ENCODE measurements around the gene LTBP2.

DNA sequence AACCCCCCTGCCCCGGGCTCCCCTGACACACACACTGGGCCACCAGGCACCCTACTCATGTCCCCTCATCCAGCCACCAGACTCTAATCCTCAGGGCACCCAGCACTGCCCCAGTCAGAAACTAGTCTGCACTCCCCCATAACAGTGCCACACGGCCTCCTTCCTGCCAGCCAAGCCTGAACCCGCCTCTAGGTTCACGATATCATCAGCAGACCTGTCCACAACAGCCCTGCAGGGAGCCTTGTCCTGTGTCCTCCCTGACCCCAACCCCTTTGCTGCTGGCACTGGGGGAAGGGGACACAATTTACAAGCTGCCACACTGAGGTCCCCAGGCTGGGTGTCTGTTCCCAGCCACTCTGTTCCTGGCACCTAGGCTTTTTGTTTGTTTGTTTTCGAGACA, 33.6 kb downstream of the LTBP2 start:
- TF ChIP-seq EZH2phosphoT487 (IDR thresholded peaks at IDR 0.05; ENCODE audit: borderline replicate concordance, low read length) = no peak
- TF ChIP-seq, protein P1, sequence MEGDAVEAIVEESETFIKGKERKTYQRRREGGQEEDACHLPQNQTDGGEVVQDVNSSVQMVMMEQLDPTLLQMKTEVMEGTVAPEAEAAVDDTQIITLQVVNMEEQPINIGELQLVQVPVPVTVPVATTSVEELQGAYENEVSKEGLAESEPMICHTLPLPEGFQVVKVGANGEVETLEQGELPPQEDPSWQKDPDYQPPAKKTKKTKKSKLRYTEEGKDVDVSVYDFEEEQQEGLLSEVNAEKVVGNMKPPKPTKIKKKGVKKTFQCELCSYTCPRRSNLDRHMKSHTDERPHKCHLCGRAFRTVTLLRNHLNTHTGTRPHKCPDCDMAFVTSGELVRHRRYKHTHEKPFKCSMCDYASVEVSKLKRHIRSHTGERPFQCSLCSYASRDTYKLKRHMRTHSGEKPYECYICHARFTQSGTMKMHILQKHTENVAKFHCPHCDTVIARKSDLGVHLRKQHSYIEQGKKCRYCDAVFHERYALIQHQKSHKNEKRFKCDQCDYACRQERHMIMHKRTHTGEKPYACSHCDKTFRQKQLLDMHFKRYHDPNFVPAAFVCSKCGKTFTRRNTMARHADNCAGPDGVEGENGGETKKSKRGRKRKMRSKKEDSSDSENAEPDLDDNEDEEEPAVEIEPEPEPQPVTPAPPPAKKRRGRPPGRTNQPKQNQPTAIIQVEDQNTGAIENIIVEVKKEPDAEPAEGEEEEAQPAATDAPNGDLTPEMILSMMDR (IDR thresholded peaks at IDR 0.05; ENCODE audit: low read depth, low read length, poor library complexity, severe bottlenecking) = no peak

Data from DOHH2 (cell line).